ENCODE results near the gene SPTB.

SPTB gene

GRCh38 chr14:64790478-64790877 lies 89.2 kb downstream of the SPTB start:
- DNase-seq (ENCODE audit: low read depth in 2 of 2, low spot score in 1 of 2) = no peak

GRCh38 chr14:64789696-64790095 lies 90.0 kb downstream of the SPTB start:
- no peak for DNase-seq (ENCODE audit: low read depth in 2 of 2, low spot score in 1 of 2)

- DNase-seq (ENCODE audit: low read depth in 2 of 2, low spot score in 1 of 2) = no peak
These were observed 91.0 kb downstream of the SPTB start for GRCh38 chr14:64788706-64789105.

- no peak for DNase-seq (ENCODE audit: low read depth in 2 of 2, low spot score in 1 of 2)
These were observed 92.1 kb downstream of the SPTB start for GRCh38 chr14:64787619-64788018.

GRCh38 chr14:64786296-64787149 lies 93.2 kb downstream of the SPTB start:
- no peak for DNase-seq (ENCODE audit: low read depth in 2 of 2, low spot score in 1 of 2)

- no peak for DNase-seq (ENCODE audit: low read depth in 2 of 2, low spot score in 1 of 2)
These were observed 95.7 kb downstream of the SPTB start for GRCh38 chr14:64784006-64784405.

GRCh38 chr14:64782196-64782595 lies 97.5 kb downstream of the SPTB start:
- no peak for DNase-seq (ENCODE audit: low read depth in 2 of 2, low spot score in 1 of 2)

- DNase-seq (ENCODE audit: low read depth in 2 of 2, low spot score in 1 of 2) = no peak
These were observed 100.2 kb downstream of the SPTB start for GRCh38 chr14:64779472-64779871.

GRCh38 chr14:64778104-64778754 lies 101.5 kb downstream of the SPTB start:
- DNase-seq (ENCODE audit: low read depth in 2 of 2, low spot score in 1 of 2) = no peak

- DNase-seq (ENCODE audit: low read depth in 2 of 2, low spot score in 1 of 2) = no peak
These were observed 102.2 kb downstream of the SPTB start for GRCh38 chr14:64777461-64777860.

GRCh38 chr14:64775081-64775777 lies 104.5 kb downstream of the SPTB start:
- no peak for DNase-seq (ENCODE audit: low read depth in 2 of 2, low spot score in 1 of 2)

GRCh38 chr14:64774272-64774671 lies 105.4 kb downstream of the SPTB start:
- no peak for DNase-seq (ENCODE audit: low read depth in 2 of 2, low spot score in 1 of 2)

GRCh38 chr14:64773577-64773976 lies 106.1 kb downstream of the SPTB start:
- no peak for DNase-seq (ENCODE audit: low read depth in 2 of 2, low spot score in 1 of 2)

- no peak for DNase-seq (ENCODE audit: low read depth in 2 of 2, low spot score in 1 of 2)
These were observed 106.7 kb downstream of the SPTB start for GRCh38 chr14:64773046-64773445.

- DNase-seq (ENCODE audit: low read depth in 2 of 2, low spot score in 1 of 2) = no peak
These were observed 107.2 kb downstream of the SPTB start for GRCh38 chr14:64772397-64772950.

- no peak for DNase-seq (ENCODE audit: low read depth in 2 of 2, low spot score in 1 of 2)
These were observed 108.5 kb downstream of the SPTB start for GRCh38 chr14:64771161-64771560.

GRCh38 chr14:64770751-64771150 lies 109.0 kb downstream of the SPTB start:
- DNase-seq (ENCODE audit: low read depth in 2 of 2, low spot score in 1 of 2) = no peak

- DNase-seq (ENCODE audit: low read depth in 2 of 2, low spot score in 1 of 2) = no peak
These were observed 110.3 kb downstream of the SPTB start for GRCh38 chr14:64769096-64770020.

GRCh38 chr14:64768401-64769095 lies 111.2 kb downstream of the SPTB start:
- DNase-seq (ENCODE audit: low read depth in 2 of 2, low spot score in 1 of 2) = no peak
